Keratinocyte (primary cell): ENCODE measurements around the gene HHATL. TPM values are rescaled to one million over a fixed set of nuclear protein-coding genes. Genes with fewer than 3 reads are reported as not detected.
"Not testable (repeated sequence)": the region's sequence is repeated elsewhere in the genome, so short reads cannot be mapped to it uniquely, and the experiment has no call there.

Experiments used
- DNase-seq: peaks from one replicate; pipeline ENCODE4 v3.0.0-alpha.2; 2011; ENCODE audit warnings: low read depth, missing footprints, low spot score
- FAIRE-seq: peaks from 2 replicates; lab custom pipeline; 2011; peaks lifted over from hg19 to GRCh38; lab: Jason Lieb, UNC
- H2AFZ ChIP-seq: 2 replicates; pipeline ENCODE4 v1.6.0; 2012; ENCODE audit warnings: low read length, control low read depth, inconsistent platforms; ENCODE audit not compliant: control insufficient read depth
- H3K27ac ChIP-seq: 2 replicates; pipeline ENCODE4 v1.5.1; 2011; ENCODE audit warnings: low read length; ENCODE audit not compliant: control insufficient read depth, insufficient read depth
- H3K27me3 ChIP-seq: 3 replicates; pipeline ENCODE4 v1.6.0; 2011; ENCODE audit warnings: low read length; ENCODE audit not compliant: control insufficient read depth, insufficient read depth; ENCODE audit errors: extremely low read depth
- H3K36me3 ChIP-seq, 2 experiments: 2 replicates in 1 of 2; 3 replicates in 1 of 2; pipeline ENCODE4 v1.5.1; 2011; ENCODE audit warnings: low read length in 2 of 2, mild to moderate bottlenecking in 1 of 2; ENCODE audit not compliant: control insufficient read depth in 2 of 2, insufficient read depth in 2 of 2; ENCODE audit errors: extremely low read depth in 1 of 2
- H3K4me1 ChIP-seq: 3 replicates; pipeline ENCODE4 v1.5.1; 2011; ENCODE audit warnings: low read length; ENCODE audit not compliant: control insufficient read depth, insufficient read depth; ENCODE audit errors: extremely low read depth
- H3K4me2 ChIP-seq: 3 replicates; pipeline ENCODE4 v1.6.0; 2011; ENCODE audit warnings: low read depth, low read length; ENCODE audit not compliant: control insufficient read depth, insufficient read depth; ENCODE audit errors: extremely low read depth
- H3K4me3 ChIP-seq, 3 experiments: fragments of 200-600 bp in 1 of 3; sonication (generic) in 1 of 3; 2 replicates in 2 of 3; 3 replicates in 1 of 3; pipeline ENCODE4 v1.5.1; 2011 to 2016; ENCODE audit warnings: low read length in 3 of 3, mild to moderate bottlenecking in 3 of 3, control low read depth in 2 of 3, inconsistent platforms in 1 of 3, low read depth in 1 of 3, mixed read lengths in 1 of 3, mixed run types in 1 of 3, moderate library complexity in 1 of 3; ENCODE audit not compliant: control insufficient read depth in 2 of 3, insufficient read depth in 2 of 3; ENCODE audit errors: extremely low read depth in 1 of 3
- H3K79me2 ChIP-seq: 2 replicates; pipeline ENCODE4 v1.6.0; 2012; ENCODE audit warnings: low read length; ENCODE audit not compliant: control insufficient read depth, insufficient read depth
- H3K9ac ChIP-seq: 3 replicates; pipeline ENCODE4 v1.6.0; 2011; ENCODE audit warnings: low read length; ENCODE audit not compliant: control insufficient read depth, insufficient read depth; ENCODE audit errors: extremely low read depth
- H3K9me1 ChIP-seq: 3 replicates; pipeline ENCODE4 v1.6.0; 2011; ENCODE audit warnings: low read length; ENCODE audit not compliant: control insufficient read depth, insufficient read depth; ENCODE audit errors: extremely low read depth
- H3K9me3 ChIP-seq: 2 replicates; pipeline ENCODE4 v1.5.1; 2012; ENCODE audit warnings: low read depth, low read length; ENCODE audit not compliant: control insufficient read depth
- H4K20me1 ChIP-seq: 3 replicates; pipeline ENCODE4 v1.6.0; 2011; ENCODE audit warnings: low read length; ENCODE audit not compliant: control insufficient read depth, insufficient read depth; ENCODE audit errors: extremely low read depth
- EZH2 ChIP-seq: IDR thresholded peaks from one replicate; pipeline ENCODE4 v1.6.1; 2012; ENCODE audit warnings: inconsistent platforms, mild to moderate bottlenecking, low read length, moderate library complexity
- dilution Hi-C: fragments of 300-500 bp; cut with MboI; formaldehyde crosslinking; loops from one replicate; pipeline ENCODE4 v1.7.0; 2020; ENCODE audit warnings: low sequenced_read_pairs; ENCODE audit not compliant: extremely low pct_ligation_motif_present
- polyA plus RNA-seq, 5 experiments: library from polyadenylated mRNA; depleted of rRNA in 3 of 5; stranded (reverse) in 3 of 5; stranded (forward) in 1 of 5; unstranded in 1 of 5; fragments of >200 nt; gene quantifications; 1 replicate in 1 of 5; 2 replicates in 3 of 5; 3 replicates in 1 of 5; pipeline versions ENCODE4 v1.2.1 to v1.2.3, GENCODE V29; 2011 to 2012; ENCODE audit warnings: missing spikeins in 2 of 5, low read depth in 1 of 5, low replicate concordance in 1 of 5
- TF ChIP-seq, protein P1 (sequence below), 3 experiments: IDR thresholded peaks in 1 of 3; conservative IDR thresholded peaks in 1 of 3; optimal IDR thresholded peaks in 1 of 3; 2 replicates in 2 of 3; 3 replicates in 1 of 3; pipeline versions ENCODE3 to v1.5.1; 2011; ENCODE audit warnings: low read length in 3 of 3, mild to moderate bottlenecking in 3 of 3, moderate library complexity in 2 of 3, control low read depth in 1 of 3, inconsistent platforms in 1 of 3; ENCODE audit not compliant: insufficient read depth in 2 of 3; ENCODE audit errors: extremely low read depth in 1 of 3

HHATL gene
- polyA plus RNA-seq, 1 donor (not counting 4 experiments of a cell fraction or from before 2014, with no cell fraction given) = not detected

DNA sequence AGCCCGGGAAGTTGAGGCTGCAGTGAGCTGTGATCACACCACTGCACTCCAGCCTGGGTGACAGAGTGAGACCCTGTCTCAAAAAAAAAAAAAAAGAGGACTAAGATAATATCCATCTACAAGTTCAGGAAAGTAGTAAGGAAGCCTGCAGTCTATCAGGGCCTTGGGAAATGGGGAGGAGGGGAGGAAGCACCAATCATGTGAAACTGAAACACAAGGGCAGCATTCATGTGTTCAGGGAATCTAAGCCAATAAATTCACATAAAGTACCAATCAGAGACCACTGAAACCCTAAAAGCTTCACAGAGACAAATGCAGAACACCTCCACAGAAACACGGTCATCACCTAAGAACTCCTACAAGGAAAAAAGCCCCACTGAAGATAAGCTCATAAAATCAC, 22.9 kb upstream of the HHATL start:
- no peaks in the 10 kb centered on the region for H3K36me3 ChIP-seq
- H3K4me1 ChIP-seq = no peaks in the 10 kb centered on the region
- no peak overlapping the region for H3K4me2 ChIP-seq
- FAIRE-seq (no peak), DNase-seq (no peak)
- H2AFZ ChIP-seq = no peak overlapping the region
- no peak overlapping the region for H3K27ac ChIP-seq
- no peak for TF ChIP-seq EZH2
- TF ChIP-seq, protein P1, sequence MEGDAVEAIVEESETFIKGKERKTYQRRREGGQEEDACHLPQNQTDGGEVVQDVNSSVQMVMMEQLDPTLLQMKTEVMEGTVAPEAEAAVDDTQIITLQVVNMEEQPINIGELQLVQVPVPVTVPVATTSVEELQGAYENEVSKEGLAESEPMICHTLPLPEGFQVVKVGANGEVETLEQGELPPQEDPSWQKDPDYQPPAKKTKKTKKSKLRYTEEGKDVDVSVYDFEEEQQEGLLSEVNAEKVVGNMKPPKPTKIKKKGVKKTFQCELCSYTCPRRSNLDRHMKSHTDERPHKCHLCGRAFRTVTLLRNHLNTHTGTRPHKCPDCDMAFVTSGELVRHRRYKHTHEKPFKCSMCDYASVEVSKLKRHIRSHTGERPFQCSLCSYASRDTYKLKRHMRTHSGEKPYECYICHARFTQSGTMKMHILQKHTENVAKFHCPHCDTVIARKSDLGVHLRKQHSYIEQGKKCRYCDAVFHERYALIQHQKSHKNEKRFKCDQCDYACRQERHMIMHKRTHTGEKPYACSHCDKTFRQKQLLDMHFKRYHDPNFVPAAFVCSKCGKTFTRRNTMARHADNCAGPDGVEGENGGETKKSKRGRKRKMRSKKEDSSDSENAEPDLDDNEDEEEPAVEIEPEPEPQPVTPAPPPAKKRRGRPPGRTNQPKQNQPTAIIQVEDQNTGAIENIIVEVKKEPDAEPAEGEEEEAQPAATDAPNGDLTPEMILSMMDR (optimal IDR thresholded peaks at IDR 0.05 in 1 of 3, IDR thresholded peaks at IDR 0.05 in 1 of 3, conservative IDR thresholded peaks at IDR 0.05 in 1 of 3; ENCODE audit: extremely low read depth in 1 of 3, insufficient read depth in 2 of 3, low read length in 3 of 3) = no peak
- H3K79me2 ChIP-seq = no peaks in the 10 kb centered on the region
- no peaks in the 10 kb centered on the region for H3K9me1 ChIP-seq
- dilution Hi-C loops = no loop called here
- H3K27me3 ChIP-seq = peaks cover 2% of the 10 kb centered on the region
- H4K20me1 ChIP-seq = no peaks in the 10 kb centered on the region
- no peaks in the 10 kb centered on the region for H3K9me3 ChIP-seq
- no peak overlapping the region for H3K9ac ChIP-seq
- no peak overlapping the region for H3K4me3 ChIP-seq

DNA sequence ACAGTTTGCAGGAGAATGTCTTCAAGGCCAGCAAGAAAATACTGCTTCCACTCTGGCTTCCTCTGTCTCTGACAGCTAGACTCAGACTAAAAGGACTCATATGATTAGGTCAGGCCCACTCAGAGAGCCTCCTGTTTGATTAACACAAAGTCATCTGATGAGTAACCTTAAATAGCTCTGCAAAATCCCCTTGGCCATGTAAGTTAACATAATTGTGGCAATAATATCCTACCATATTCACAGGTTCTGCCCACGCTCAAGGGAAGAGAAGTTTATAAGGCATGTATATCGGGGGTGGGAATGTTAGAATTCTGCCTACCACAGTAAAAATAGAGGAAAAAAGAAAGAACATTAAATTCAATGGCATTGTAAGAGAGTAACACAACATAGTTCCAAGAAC, 20.6 kb upstream of the HHATL start:
- dilution Hi-C loops = no loop called here
- no peaks in the 10 kb centered on the region for H3K4me1 ChIP-seq
- H3K9me1 ChIP-seq = no peaks in the 10 kb centered on the region
- no peak overlapping the region for H3K4me3 ChIP-seq
- DNase-seq = no peak
- no peak overlapping the region for H2AFZ ChIP-seq
- H3K4me2 ChIP-seq = no peak overlapping the region
- H3K9ac ChIP-seq = no peak overlapping the region
- FAIRE-seq = no peak
- H3K79me2 ChIP-seq = no peaks in the 10 kb centered on the region
- no peaks in the 10 kb centered on the region for H3K36me3 ChIP-seq
- no peak overlapping the region for H3K27ac ChIP-seq
- no peaks in the 10 kb centered on the region for H3K9me3 ChIP-seq
- no peaks in the 10 kb centered on the region for H4K20me1 ChIP-seq
- peaks cover 2% of the 10 kb centered on the region for H3K27me3 ChIP-seq
- TF ChIP-seq EZH2 = no peak
- TF ChIP-seq, protein P1 (optimal IDR thresholded peaks at IDR 0.05 in 1 of 3, IDR thresholded peaks at IDR 0.05 in 1 of 3, conservative IDR thresholded peaks at IDR 0.05 in 1 of 3; ENCODE audit: extremely low read depth in 1 of 3, insufficient read depth in 2 of 3, low read length in 3 of 3) = no peak

DNA sequence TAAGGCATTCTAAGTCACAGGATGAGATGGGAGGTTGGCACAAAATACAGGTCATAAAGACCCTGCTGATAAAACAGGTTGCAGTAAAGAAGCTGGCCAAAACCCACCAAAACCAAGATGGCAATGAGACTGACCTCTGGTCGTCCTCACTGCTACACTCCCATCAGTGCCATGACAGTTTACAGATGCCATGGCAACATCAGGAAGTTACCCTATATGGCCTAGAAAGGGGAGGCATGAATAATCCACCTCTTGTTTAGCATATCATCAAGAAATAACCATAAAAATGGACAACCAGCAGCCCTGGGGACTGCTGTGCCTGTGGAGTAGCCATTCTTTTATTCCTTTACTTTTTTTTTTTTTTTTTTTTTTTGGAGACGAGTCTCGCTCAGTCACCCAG, 19.8 kb upstream of the HHATL start:
- H4K20me1 ChIP-seq, H3K27me3 ChIP-seq, H2AFZ ChIP-seq, H3K36me3 ChIP-seq, H3K27ac ChIP-seq, H3K4me3 ChIP-seq, H3K4me2 ChIP-seq, H3K9me3 ChIP-seq, H3K9ac ChIP-seq, DNase-seq, H3K4me1 ChIP-seq, H3K79me2 ChIP-seq, dilution Hi-C loops, H3K9me1 ChIP-seq, FAIRE-seq: not testable (repeated sequence)
